ENCODE results near the gene TSPOAP1.

Gene TSPOAP1

GRCh38 chr17:58318065-58318481, 10.5 kb downstream of the TSPOAP1 start:
- no peak for DNase-seq (ENCODE audit: low read depth in 1 of 2, low spot score in 1 of 2)

- peak in 1 of 2 donors; percentile 73 for DNase-seq (ENCODE audit: low read depth in 1 of 2, low spot score in 1 of 2)
Observed at GRCh38 chr17:58317421-58318064, 11.1 kb downstream of the TSPOAP1 start.

DNA sequence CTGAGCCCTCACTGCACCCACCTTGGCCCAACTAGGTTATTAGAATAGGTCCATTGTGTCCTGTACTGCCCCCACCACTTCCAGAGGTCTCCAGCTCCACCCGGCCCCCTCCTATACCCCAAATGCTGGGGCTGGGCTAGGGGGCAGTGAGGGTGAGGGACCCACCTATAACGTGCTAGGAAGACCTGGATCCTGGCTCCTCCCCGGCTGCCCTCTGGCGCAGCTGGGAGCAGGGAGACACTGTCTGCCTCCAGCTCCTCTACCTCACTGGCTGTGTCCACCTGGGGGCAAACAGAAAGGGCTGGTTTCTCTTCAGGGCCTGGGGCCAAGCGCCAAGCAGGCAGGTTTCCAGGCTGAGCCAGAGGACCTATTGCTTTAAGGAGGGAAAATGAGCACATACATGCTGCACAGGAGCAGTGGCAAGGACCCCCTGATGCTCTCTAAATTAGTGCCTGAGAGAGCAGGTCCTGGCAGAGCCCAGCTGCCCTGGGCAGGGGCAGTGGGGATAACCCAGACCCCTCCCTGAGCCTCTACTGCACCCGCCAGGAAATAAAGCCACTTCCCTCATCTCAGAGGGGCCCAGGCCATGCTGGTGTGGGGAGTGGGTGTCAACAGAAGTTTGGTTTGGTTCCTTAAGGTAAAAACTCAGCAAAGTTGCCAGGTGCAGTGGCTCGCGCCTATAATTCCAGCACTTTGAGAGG, 12.2 kb downstream of the TSPOAP1 start:
- DNase-seq (ENCODE audit: low read depth in 1 of 2, low spot score in 1 of 2): no peak

DNA sequence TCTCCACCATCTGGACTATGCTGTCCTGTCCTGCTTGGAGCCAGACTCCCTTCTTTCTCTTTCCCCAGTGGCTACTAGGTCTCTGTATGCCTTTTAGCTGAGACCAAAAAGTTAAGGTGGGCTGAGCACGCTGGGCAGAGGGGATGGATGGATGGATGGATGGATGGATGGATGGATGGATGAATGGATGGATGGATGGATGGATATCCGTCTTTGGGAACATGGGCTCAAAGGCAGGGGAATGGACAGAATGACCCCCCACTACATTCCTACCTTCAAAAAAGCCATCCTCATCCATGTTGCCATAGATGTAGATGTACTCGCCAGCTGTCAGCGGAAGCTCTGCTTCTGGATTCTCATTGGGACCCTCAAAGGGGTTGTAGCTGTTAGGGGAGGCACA, 12.8 kb downstream of the TSPOAP1 start:
- no peak for DNase-seq (ENCODE audit: low read depth in 1 of 2, low spot score in 1 of 2)

- no peak for DNase-seq (ENCODE audit: low read depth in 1 of 2, low spot score in 1 of 2)
Observed at GRCh38 chr17:58315281-58315711, 13.3 kb downstream of the TSPOAP1 start.

GRCh38 chr17:58314706-58315015, 13.9 kb downstream of the TSPOAP1 start:
- no peak for DNase-seq (ENCODE audit: low read depth in 1 of 2, low spot score in 1 of 2)

GRCh38 chr17:58313815-58314705, 14.5 kb downstream of the TSPOAP1 start:
- DNase-seq (ENCODE audit: low read depth in 1 of 2, low spot score in 1 of 2): no peak

- DNase-seq (ENCODE audit: low read depth in 1 of 2, low spot score in 1 of 2): no peak
Observed at GRCh38 chr17:58312829-58313228, 15.8 kb downstream of the TSPOAP1 start.

GRCh38 chr17:58312021-58312630, 16.5 kb downstream of the TSPOAP1 start:
- no peak for DNase-seq (ENCODE audit: low read depth in 1 of 2, low spot score in 1 of 2)

- no peak for DNase-seq (ENCODE audit: low read depth in 1 of 2, low spot score in 1 of 2)
Observed at GRCh38 chr17:58311429-58311894, 17.1 kb downstream of the TSPOAP1 start.

- no peak for DNase-seq (ENCODE audit: low read depth in 1 of 2, low spot score in 1 of 2)
Observed at GRCh38 chr17:58310511-58311428, 17.8 kb downstream of the TSPOAP1 start.

GRCh38 chr17:58309918-58310259, 18.7 kb downstream of the TSPOAP1 start:
- no peak for DNase-seq (ENCODE audit: low read depth in 1 of 2, low spot score in 1 of 2)

DNA sequence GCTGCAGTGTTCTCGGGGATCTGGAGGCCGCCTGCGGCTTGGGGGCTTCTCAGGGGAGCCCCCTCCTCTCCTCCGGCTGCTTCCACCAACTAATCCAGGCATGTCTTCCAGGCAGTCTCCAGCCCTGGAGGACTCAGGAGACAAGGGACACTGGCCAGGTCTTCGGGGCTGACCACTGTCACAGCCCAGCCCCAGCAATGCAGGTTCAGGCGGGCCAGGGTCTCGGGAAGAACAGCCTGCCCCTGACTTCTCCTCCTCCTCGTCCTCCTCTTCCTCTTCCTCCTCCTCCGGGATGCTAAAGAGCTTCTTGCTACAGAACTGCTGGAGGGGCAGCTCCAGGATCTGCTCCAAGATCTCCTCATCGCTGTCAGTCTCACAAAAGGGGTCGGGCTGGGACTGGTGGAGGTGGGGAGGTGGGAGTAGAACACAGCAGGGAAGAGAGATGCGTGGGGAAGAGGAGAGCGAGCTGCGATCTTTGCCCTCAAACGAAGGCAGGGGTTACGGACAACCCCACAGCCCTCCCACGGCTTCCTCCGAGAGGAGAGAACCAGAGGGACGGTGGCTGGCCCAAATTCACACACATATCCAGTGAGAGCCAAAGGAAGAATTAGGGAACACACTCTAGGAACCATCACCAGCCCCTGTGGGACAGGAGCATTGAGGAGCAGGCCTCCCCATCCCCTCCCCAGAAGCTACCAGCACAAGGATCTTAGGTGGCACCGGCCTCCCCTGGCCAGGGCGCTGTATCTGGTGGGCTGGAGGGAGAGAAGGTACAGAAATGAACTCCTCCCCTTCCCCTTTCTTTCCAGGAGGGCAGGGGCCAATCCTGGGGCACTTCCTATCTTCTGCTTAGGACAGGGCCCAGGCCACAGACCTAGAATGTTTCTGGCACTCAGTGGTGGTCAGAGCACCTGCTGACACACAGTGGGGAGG, 19.3 kb downstream of the TSPOAP1 start:
- no peak for DNase-seq (ENCODE audit: low read depth in 1 of 2, low spot score in 1 of 2)

DNA sequence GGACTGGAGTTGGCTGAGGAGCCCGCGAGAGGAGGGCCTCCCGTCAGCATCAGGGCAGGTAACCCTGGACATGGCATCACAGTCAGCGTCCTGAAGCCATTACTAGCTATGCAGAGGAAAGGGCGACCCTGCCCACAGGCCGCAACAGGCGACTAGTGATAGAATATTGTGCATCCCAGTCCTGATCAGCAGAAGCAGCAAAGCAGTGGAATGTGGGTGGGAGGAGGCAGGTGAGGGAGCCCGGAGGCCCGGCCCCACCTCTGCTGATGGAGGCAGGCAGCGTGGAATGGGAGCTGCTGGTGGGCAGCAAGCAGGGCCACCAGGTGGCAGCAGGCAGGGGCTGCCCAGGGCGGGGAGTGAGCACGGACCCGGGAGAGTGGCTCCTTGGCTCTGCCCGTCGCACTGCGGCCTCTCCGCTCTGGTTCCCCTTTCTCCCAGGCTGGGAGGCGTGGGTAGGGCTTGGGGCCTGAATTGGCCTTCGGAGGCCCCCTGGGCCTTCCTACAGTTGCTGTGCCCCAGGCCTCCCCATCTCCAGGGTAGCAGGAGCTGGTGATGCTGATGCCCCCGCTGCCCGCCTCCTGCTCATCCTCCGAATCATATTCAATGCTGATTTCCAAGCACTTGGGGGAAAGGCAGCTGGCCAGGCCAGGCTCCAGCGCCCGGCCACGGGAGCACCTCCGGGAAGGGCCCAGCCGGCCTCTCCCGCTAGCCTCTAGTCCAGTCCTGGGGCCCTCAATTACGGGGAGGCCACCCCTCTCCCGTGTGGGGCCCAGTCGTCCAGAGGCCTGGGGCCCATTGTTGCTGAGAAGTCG, 20.2 kb downstream of the TSPOAP1 start:
- no peak for DNase-seq (ENCODE audit: low read depth in 1 of 2, low spot score in 1 of 2)

- DNase-seq (ENCODE audit: low read depth in 1 of 2, low spot score in 1 of 2): no peak
Observed at GRCh38 chr17:58307468-58308172, 21.0 kb downstream of the TSPOAP1 start.

DNA sequence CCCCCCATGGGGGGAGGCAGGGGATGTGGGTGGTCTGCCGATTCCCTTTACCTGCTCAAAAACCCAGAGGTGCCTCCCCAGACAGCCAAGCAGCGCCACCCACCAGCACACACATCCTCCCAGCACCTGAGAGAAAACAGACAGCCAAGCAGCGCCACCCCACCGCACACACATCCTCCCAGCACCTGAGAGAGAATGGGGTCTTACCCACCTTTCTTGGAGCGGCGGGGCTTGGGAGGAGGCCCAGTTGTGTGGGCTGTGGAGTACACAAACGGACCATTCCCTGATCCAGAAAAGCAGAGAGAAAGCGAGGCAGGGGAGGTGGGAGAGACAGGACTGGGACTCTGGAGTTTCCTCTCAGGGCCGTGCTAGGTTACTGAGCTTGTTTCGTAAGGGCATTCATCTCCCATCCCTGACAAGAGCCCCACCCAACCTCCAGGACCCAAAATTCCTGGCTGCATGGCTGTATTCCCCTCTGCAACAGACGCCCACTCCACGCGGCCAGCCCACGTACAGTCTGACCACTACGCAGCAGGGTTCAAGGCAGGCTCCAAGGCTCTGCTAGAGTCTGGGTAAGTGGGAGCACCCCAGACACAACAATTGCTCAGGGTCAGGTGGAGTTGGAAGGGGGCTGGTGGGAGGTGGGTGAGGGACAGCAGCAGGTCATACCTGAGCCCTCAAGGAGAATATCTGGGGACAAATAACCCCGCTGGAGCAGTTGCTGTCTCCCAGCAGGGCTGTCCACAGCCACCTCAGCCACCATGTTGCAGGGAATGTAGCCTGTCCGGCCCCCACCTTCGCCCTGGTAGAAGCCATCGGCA, 22.3 kb downstream of the TSPOAP1 start:
- DNase-seq (ENCODE audit: low read depth in 1 of 2, low spot score in 1 of 2): no peak

GRCh38 chr17:58305626-58306025, 23.0 kb downstream of the TSPOAP1 start:
- DNase-seq (ENCODE audit: low read depth in 1 of 2, low spot score in 1 of 2): no peak
